Calu3 (cell line): ENCODE measurements around the gene NRF1. TPM values are rescaled to one million over a fixed set of nuclear protein-coding genes. Genes with fewer than 3 reads are reported as not detected.

Experiments
- BruUV-seq: library from RNA; stranded (reverse); fragments of 400-500 nt; replicated peaks from 2 replicates; lab custom pipeline; 2021; lab: Mats Ljungman, UMichigan
- CTCF ChIA-PET: fragments of 300-600 bp; sonication (Branson Sonifier 250); formaldehyde crosslinking; loops from one replicate; lab custom pipeline; 2022; ENCODE audit warnings: antibody characterized with exemption; lab: Charles Lee
- DNase-seq: peaks from one replicate; pipeline ENCODE4 v3.0.0; 2022
- H3K27ac Mint-ChIP-seq: one replicate; pipeline ENCODE4 v1.8.0; 2022; ENCODE audit warnings: mixed read lengths; ENCODE audit not compliant: unreplicated experiment
- H3K27me3 Mint-ChIP-seq: one replicate; pipeline ENCODE4 v1.8.0; 2022; ENCODE audit warnings: mixed read lengths; ENCODE audit not compliant: unreplicated experiment
- H3K36me3 Mint-ChIP-seq: one replicate; pipeline ENCODE4 v1.8.0; 2022; ENCODE audit warnings: mild to moderate bottlenecking, moderate library complexity, mixed read lengths; ENCODE audit not compliant: insufficient read depth, unreplicated experiment
- H3K4me1 Mint-ChIP-seq: one replicate; pipeline ENCODE4 v1.8.0; 2022; ENCODE audit warnings: mild to moderate bottlenecking, low read depth, mixed read lengths; ENCODE audit not compliant: unreplicated experiment
- H3K4me3 Mint-ChIP-seq: one replicate; pipeline ENCODE4 v1.8.0; 2022; ENCODE audit warnings: mild to moderate bottlenecking, low read depth, moderate library complexity, mixed read lengths; ENCODE audit not compliant: unreplicated experiment
- H3K9me3 Mint-ChIP-seq: one replicate; pipeline ENCODE4 v1.8.0; 2022; ENCODE audit warnings: low read depth, mixed read lengths; ENCODE audit not compliant: unreplicated experiment
- intact Hi-C: fragments of 100-400 bp; cut with micrococcal nuclease; formaldehyde crosslinking; loops from one replicate; pipeline ENCODE4 v1.10.0; 2022; ENCODE audit not compliant: unreplicated experiment
- total RNA-seq: library from RNA; stranded (reverse); gene quantifications from 2 replicates; pipeline ENCODE4 v1.2.3, GENCODE V29; 2022
- TF ChIP-seq, protein P1 (sequence below): fragments of 200-600 bp; IDR thresholded peaks from one replicate; pipeline ENCODE4 v1.8.0; 2022; ENCODE audit warnings: antibody characterized with exemption; ENCODE audit not compliant: unreplicated experiment

The NRF1 gene
- total RNA-seq, 1 experiment from 2014 or later: 22.1 TPM

DNA sequence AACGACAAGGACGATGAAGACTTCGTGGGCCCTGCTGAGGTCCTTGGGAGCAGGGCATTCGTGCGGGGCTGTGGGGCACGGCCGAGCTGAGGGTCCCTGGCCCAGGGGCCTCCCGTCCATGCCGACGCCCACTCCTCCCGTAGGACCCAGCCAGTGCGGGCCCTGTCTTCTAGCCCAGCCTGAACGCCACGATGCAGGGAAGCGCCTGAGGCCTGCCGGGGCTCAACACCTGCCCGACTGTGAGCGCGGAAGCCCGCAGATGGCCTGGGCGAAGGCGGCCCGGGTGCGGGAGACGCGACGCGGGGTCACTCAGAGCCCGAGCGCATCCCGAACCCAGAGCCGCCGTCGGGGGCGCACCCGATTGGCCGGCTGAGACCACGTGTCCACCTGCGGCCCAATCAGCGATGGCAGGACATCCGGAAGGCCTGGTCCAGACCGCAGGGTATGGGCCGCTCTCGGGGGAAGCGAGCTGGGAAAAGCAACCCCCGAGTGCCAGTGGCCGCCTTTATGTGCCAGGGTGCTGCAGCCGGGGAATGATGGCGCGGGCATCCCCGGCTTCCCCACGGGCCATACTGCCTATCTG is 151.0 kb downstream of the NRF1 start:
- Mint-ChIP-seq H3K4me1 (no peaks in the 10 kb centered on the region), H3K27me3 (no peaks in the 10 kb centered on the region), H3K9me3 (no peaks in the 10 kb centered on the region), H3K27ac (no peak overlapping the region), H3K4me3 (no peak overlapping the region), H3K36me3 (peaks cover 9% of the 10 kb centered on the region)
- no peak for DNase-seq
- intact Hi-C loops: no loop called here
- BruUV-seq: no TSS peak
- CTCF ChIA-PET: interaction anchor here (0.6 kb wide), 1 partner anchor 913 kb away, joined by 4 read pairs; no protein-coding TSS in a partner anchor
- TF ChIP-seq, protein P1, sequence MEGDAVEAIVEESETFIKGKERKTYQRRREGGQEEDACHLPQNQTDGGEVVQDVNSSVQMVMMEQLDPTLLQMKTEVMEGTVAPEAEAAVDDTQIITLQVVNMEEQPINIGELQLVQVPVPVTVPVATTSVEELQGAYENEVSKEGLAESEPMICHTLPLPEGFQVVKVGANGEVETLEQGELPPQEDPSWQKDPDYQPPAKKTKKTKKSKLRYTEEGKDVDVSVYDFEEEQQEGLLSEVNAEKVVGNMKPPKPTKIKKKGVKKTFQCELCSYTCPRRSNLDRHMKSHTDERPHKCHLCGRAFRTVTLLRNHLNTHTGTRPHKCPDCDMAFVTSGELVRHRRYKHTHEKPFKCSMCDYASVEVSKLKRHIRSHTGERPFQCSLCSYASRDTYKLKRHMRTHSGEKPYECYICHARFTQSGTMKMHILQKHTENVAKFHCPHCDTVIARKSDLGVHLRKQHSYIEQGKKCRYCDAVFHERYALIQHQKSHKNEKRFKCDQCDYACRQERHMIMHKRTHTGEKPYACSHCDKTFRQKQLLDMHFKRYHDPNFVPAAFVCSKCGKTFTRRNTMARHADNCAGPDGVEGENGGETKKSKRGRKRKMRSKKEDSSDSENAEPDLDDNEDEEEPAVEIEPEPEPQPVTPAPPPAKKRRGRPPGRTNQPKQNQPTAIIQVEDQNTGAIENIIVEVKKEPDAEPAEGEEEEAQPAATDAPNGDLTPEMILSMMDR: no peak

DNA sequence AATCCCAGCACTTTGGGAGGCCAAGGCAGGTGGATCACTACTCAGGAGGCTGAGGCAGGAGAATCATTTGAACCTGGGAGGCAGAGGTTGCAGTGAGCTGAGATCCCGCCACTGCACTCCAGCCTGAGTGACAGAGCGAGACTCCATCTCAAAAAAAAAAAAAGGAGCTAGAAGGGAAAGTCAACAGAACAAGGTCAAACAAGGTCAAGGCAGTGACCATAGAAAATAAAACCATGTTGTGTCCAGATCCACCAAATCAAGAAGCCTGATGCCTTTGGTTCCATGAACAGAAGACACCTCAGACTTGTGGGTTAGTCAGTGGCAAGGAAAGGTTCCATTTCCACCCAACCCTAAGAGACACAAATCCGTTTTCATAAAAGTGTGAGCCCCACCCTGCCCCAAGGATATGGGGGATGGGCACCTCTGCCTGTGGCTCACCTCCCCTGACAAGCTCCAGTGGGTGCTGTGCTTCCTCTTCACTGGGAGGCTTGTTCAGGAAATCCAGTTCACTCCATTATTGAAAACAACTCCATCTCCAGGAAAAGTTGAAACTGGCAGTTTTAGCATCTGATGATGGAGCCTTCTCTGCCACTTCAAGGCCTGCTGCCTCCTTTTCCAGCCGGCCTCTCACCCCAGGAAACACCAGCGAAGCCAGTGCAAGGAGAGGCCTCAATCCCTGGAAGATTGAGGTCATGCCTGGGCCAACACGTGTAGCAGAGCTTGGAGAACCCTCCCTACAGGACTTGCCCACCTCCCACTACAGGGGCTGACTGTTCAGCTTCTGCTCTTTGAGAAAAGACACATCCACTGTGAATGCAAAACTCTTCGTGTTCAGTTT is 152.9 kb downstream of the NRF1 start:
- no peaks in the 10 kb centered on the region for H3K9me3 Mint-ChIP-seq
- H3K4me3 Mint-ChIP-seq: no peak overlapping the region

DNA sequence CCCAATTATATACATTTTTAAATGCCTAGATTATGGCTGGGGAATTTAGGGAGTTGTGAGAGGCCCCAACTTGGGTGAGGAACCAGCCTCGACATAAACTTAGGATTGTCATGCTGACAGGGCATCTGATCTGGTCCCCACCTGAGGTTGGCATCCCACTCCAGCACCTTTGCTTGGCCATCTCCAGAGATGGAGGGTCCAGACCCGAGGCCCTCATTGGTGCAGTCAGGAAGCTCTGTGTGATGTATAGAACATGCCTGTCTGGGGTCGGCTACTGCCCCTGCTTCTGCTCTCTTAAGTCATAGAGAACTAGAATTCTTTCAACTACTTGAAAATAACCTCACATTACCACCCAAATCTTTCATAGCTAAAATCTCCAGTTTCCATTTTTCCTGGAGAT is 153.8 kb downstream of the NRF1 start:
- no peak overlapping the region for H3K27ac Mint-ChIP-seq
- no TSS peak for BruUV-seq
- CTCF ChIA-PET: no interaction called here

More for the DNA sequence above, 152.9 kb downstream of the NRF1 start:
- Mint-ChIP-seq H3K36me3 (peaks cover 9% of the 10 kb centered on the region), H3K4me1 (no peaks in the 10 kb centered on the region), H3K27ac (no peak overlapping the region), H3K27me3 (no peaks in the 10 kb centered on the region)
- no TSS peak for BruUV-seq
- TF ChIP-seq, protein P1: no peak
- CTCF ChIA-PET: no interaction called here
- intact Hi-C loops: no loop called here
- no peak for DNase-seq

DNA sequence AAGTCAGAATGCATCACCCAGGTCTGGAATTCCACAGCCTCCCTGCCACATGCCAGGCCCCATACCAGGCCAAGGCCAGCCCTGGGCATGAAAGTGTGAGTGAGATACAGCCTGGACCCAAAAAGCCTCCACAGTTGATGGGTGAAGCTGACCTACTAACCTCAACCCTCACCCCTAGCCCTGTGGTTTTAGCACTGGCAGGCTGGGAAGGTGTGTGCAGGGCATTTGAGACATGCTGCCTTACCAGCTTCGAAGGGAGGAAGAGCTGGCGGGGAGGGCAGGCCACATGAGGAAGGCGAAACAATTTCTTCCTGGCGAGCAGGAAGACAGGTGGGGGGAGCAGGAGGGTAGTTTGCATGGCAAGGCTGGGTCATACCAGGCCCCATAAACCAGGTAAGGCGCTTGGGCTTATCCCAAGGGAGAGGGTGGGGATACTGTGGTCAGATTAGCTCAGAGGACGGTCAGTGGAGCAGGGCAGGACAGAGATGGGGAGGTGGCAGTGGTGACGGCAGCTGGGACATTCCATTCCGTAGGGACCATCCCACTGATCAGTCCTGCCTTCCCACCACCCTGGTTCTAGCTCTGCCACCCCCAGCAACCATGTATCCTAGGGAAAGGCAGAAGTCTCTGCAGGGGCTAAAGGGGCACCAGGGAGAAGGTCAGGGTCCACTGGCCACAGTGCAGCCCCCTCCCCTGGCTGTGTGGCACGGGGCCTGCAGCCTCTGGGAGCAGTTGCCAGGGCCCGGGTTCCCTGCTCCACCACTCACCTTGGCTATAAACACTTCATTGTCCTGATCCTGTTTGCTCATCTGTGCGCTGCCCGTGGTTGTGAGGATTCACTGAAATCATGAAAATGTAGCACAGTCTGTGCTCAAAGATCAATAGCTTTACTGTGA is 155.8 kb downstream of the NRF1 start:
- TF ChIP-seq, protein P1: no peak
- Mint-ChIP-seq H3K27me3 (no peaks in the 10 kb centered on the region), H3K27ac (no peak overlapping the region), H3K4me3 (no peak overlapping the region), H3K36me3 (peaks cover 9% of the 10 kb centered on the region), H3K9me3 (no peaks in the 10 kb centered on the region), H3K4me1 (no peaks in the 10 kb centered on the region)
- intact Hi-C loops: no loop called here
- CTCF ChIA-PET: no interaction called here
- no TSS peak for BruUV-seq
- DNase-seq: no peak

More for the DNA sequence above, 153.8 kb downstream of the NRF1 start:
- Mint-ChIP-seq H3K9me3 (no peaks in the 10 kb centered on the region), H3K27me3 (no peaks in the 10 kb centered on the region), H3K4me3 (no peak overlapping the region), H3K4me1 (no peaks in the 10 kb centered on the region), H3K36me3 (peaks cover 9% of the 10 kb centered on the region)
- intact Hi-C loops: no loop called here
- TF ChIP-seq, protein P1: no peak
- no peak for DNase-seq
